ENCODE data around the gene FANCC.

Gene FANCC

DNA sequence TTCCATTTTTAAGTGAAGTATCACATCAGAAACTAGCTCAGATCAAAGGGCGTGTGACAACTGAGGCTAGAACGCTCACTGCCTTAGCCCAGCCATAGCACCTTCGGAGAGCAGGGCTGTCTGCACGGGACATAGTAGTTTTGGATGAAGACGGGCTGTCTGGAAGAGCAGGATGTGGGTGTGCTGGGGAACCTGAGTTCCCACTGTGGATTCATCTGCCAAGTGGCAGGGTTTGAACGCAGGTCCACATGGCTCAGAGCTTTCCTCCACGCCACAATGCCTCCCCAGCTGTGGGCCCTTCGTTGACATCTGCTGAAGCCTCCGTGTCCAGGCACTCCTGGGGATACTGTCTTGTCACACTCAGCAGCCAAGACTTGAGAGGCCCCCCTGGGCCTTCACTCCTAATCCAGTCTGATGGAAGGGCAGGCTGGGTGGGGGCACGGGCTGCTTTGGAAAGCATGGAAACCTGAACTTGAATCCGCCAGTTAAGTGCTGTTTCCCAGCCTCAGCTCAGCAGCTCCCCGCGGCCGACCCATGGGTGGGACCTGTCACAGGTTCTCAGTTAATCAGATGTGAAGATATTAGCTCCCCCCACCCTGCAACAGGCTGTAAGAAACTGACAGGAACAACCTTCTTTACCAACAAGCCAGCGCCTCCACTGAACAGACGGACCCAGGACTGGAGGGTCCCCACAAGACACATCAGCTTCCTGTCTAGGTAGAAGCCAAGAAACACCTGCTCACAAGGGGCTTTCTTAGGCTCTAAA is 228.1 kb downstream of the FANCC start:
- Histone ChIP-seq H3K4me3 (ENCODE audit: low read depth in 1 of 2, low read length in 1 of 2) (no peak overlapping the region), H3K27ac (no peak overlapping the region), H3K27me3 (peaks cover 23% of the 10 kb centered on the region), H3K36me3 (no peaks in the 10 kb centered on the region), H3K9me3 (no peaks in the 10 kb centered on the region), H3K4me1 (ENCODE audit: control insufficient read depth in 1 of 2, insufficient read depth in 1 of 2, low read depth in 1 of 2, low read length in 1 of 2) (no peaks in the 10 kb centered on the region)
- TF ChIP-seq, protein P1, sequence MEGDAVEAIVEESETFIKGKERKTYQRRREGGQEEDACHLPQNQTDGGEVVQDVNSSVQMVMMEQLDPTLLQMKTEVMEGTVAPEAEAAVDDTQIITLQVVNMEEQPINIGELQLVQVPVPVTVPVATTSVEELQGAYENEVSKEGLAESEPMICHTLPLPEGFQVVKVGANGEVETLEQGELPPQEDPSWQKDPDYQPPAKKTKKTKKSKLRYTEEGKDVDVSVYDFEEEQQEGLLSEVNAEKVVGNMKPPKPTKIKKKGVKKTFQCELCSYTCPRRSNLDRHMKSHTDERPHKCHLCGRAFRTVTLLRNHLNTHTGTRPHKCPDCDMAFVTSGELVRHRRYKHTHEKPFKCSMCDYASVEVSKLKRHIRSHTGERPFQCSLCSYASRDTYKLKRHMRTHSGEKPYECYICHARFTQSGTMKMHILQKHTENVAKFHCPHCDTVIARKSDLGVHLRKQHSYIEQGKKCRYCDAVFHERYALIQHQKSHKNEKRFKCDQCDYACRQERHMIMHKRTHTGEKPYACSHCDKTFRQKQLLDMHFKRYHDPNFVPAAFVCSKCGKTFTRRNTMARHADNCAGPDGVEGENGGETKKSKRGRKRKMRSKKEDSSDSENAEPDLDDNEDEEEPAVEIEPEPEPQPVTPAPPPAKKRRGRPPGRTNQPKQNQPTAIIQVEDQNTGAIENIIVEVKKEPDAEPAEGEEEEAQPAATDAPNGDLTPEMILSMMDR (IDR thresholded peaks at IDR 0.05): no peak

DNA sequence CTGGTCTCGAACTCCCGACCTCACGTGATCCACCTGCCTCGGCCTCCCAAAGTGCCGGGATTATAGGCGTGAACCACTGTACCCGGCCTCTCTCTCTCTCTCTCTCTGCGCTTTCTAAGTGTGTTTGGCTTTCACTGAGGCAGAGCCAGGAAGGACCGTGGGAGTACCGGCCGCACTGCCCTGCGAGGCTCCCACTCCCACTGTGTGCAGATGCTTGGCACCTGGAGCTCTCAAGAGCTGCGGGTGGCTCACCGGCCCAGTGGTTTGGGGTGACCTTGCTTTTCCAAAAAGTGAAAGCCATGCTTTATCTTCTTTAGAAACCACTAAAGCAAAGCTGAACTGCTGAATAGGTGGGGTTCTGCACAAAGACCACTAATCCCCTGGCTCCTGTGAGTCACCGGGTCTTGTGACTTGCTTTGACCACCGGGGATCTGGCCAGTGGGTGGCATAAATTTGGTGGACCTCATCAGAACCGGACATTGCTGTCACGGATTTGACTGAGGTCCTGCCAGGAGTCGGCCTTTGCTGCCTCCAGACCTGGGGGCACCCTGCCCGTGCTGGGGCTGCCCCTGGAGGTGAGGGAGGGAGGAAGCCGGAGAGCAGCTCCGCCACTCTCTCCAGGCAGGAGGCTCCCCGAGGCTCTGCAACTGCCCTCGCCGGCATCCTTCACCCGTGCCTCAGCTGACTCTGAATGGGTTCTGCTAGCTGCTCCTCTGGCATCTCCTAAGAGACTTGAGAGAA is 228.9 kb downstream of the FANCC start:
- Histone ChIP-seq H3K27ac (no peak overlapping the region), H3K27me3 (peaks cover 21% of the 10 kb centered on the region), H3K4me1 (ENCODE audit: control insufficient read depth in 1 of 2, insufficient read depth in 1 of 2, low read depth in 1 of 2, low read length in 1 of 2) (no peaks in the 10 kb centered on the region), H3K4me3 (ENCODE audit: low read depth in 1 of 2, low read length in 1 of 2) (no peak overlapping the region), H3K9me3 (no peaks in the 10 kb centered on the region), H3K36me3 (no peaks in the 10 kb centered on the region)
- TF ChIP-seq, protein P1 (IDR thresholded peaks at IDR 0.05): no peak

DNA sequence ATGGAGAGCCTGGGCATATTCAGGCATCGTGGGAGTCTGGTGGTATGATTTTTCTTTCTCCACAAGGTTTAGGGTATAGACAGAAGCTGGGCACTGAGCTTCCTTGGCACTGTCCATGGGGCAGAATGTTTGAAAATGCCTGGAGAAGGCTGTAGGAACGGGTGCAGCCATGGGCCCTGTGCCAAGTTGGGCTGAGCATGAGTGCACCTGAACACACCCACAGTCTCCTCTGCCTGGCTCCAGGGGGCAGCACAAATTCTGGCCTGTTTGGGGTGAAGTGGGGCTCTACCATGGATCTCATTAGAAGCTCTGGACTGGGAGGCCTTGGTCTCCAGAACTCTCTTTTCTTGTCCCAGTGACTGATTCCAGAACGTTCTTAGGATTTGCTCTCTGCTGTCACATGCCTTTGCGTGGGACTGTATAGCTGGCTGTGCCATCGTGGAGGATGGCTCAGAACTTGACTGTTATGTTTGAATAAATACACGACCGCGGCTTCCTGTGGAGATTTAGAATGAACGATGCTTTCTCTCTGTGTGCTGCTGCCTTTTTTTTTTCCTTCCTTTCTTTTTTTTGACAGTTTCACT is 229.8 kb downstream of the FANCC start:
- Histone ChIP-seq H3K27me3 (peaks cover 17% of the 10 kb centered on the region), H3K4me1 (ENCODE audit: control insufficient read depth in 1 of 2, insufficient read depth in 1 of 2, low read depth in 1 of 2, low read length in 1 of 2) (no peaks in the 10 kb centered on the region), H3K27ac (no peak overlapping the region), H3K4me3 (ENCODE audit: low read depth in 1 of 2, low read length in 1 of 2) (no peak overlapping the region), H3K9me3 (no peaks in the 10 kb centered on the region), H3K36me3 (no peaks in the 10 kb centered on the region)
- TF ChIP-seq, protein P1 (IDR thresholded peaks at IDR 0.05): no peak

DNA sequence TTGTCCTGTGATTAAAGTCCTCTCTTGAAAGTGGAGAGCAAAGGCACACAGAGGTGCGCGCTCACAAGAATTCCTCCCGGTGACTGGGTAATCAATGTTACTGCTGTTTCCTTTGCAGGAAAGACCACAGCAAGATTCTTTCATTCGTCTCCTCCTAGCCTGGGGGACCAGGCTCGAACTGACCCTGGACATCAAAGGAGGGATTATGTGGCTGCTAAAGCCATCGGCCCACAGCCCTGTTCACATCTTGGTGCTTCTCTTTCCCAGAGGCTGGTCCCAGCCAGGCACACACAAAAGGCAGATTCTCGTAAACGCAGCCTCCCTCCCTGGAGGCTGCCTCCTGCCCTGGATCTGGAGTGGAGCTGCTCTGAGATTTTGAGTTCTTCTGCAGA is 230.9 kb downstream of the FANCC start:
- Histone ChIP-seq H3K4me3 (ENCODE audit: low read depth in 1 of 2, low read length in 1 of 2) (no peak overlapping the region), H3K36me3 (peaks cover 6% of the 10 kb centered on the region), H3K9me3 (no peaks in the 10 kb centered on the region), H3K27me3 (peaks cover 6% of the 10 kb centered on the region), H3K4me1 (ENCODE audit: control insufficient read depth in 1 of 2, insufficient read depth in 1 of 2, low read depth in 1 of 2, low read length in 1 of 2) (no peaks in the 10 kb centered on the region), H3K27ac (no peak overlapping the region)
- TF ChIP-seq, protein P1 (IDR thresholded peaks at IDR 0.05): no peak

DNA sequence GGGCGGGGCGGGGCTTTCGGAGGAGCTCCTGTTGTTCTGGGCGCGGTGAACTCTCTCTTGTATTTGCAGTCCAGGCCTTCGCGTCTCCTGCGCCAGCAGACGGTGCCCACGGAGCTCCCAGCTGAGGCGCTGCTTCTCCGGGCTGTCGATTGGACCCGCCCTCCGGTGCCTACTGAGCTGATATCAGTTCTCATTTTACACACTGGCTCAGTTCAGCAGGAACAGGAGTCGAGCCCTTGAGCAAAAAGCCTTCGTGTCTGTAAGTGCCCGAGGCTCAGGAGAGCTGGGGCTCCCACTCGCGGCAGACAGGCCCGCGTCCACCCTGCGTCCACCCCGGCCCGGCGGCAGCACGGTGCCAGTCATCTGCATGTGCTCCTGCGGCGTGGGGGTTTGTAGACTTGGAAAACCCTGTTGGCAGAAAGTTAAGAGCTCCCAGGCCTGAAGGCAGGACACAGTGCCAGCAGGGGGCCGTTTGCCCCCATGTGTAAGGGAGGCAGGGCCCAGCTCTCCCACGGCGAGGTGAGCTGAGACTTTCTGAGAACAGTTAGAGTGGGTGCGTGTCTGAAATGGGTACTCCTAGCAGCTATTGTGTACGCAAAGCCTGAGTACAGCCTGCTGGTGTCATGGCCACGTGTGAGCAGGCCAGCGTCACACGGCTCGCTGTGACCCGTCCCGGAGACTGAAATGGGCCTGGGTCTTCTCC is 231.5 kb downstream of the FANCC start:
- H3K27ac ChIP-seq: no peak overlapping the region
- no peak overlapping the region for H3K4me3 ChIP-seq (ENCODE audit: low read depth in 1 of 2, low read length in 1 of 2)
- H3K36me3 ChIP-seq: peaks cover 6% of the 10 kb centered on the region
- peaks cover under 1% of the 10 kb centered on the region for H3K27me3 ChIP-seq
- TF ChIP-seq, protein P1 (IDR thresholded peaks at IDR 0.05): no peak
- no peaks in the 10 kb centered on the region for H3K9me3 ChIP-seq
- H3K4me1 ChIP-seq (ENCODE audit: control insufficient read depth in 1 of 2, insufficient read depth in 1 of 2, low read depth in 1 of 2, low read length in 1 of 2): no peaks in the 10 kb centered on the region
